ENCODE results near the gene RELN.

The RELN gene

GRCh38 chr7:103777440-103777839 lies 212.0 kb downstream of the RELN start:
- DNase-seq, result no peak

GRCh38 chr7:103773726-103774125 lies 215.7 kb downstream of the RELN start:
- no peak for DNase-seq

DNA sequence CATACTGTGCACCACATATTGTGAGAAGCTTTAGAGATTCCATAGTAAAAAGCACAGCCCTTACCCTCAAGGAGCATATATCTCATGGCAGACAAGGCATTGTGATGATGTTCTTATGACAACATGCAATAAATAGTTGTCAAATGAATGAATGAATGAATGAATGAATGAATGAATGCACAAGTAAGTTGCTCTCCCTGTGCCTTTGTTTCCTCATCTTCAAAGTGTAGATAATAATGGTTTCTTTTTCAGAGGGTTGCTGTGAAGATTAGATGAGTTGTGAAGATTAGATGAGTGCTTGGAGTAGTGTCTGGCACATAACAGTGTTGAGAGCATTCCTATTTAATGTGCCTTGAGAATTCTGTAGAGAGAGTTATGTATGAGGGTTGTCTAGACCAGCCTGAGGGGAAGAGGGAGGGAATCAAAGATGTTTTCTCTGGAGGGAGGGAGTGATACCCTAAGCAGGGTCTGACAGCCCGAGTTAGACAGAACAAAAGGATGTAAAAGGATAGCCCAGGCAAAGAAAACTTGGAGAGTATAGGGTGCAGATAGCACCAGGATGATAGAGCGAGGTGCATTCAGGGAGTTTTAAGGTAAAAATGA lies 217.2 kb downstream of the RELN start:
- no peak for DNase-seq

- no peak for DNase-seq
These were observed 218.2 kb downstream of the RELN start for GRCh38 chr7:103771294-103771693.

GRCh38 chr7:103766660-103767059 lies 222.8 kb downstream of the RELN start:
- no peak for DNase-seq

GRCh38 chr7:103765901-103766300 lies 223.6 kb downstream of the RELN start:
- DNase-seq, result no peak

GRCh38 chr7:103764901-103765300 lies 224.6 kb downstream of the RELN start:
- no peak for DNase-seq

DNA sequence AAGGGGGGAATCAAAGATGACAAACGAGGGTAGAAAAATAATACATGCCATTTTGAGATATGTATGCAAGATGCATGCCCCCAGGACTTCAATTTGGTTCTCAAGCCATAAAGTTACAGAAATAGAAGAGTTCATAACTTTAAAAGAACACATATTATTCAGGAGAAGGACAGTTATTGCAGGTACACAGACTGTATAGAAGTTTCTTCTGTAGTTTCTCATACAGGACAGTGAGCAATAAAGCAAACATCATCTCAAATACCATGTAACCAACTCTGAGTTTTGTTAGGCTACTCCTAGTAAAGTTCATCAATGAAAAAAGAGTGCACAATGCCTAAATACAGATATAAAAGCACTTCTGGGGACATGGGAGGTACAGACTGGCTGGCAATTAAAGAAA lies 226.6 kb downstream of the RELN start:
- DNase-seq, result no peak

- DNase-seq, result no peak
These were observed 227.2 kb downstream of the RELN start for GRCh38 chr7:103762065-103762760.

DNA sequence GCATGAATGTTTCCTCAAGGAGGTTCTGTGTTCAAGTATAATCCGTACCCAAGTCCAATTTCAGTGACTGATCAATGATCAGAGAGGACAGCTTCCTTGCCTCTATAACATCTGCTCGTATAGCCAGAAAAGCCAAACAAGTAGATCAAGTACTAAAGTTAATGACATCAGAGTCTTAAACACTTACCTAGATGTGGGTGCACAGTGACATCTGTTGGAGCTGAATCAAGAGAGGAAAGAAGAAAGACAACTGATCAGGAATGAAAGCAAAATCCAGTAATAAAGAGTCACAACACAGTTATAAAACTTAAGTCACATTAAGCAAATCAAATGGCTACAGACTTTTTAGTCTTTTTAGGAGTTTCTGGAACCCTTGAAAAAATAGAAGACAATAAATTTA lies 236.5 kb downstream of the RELN start:
- DNase-seq, result no peak

DNA sequence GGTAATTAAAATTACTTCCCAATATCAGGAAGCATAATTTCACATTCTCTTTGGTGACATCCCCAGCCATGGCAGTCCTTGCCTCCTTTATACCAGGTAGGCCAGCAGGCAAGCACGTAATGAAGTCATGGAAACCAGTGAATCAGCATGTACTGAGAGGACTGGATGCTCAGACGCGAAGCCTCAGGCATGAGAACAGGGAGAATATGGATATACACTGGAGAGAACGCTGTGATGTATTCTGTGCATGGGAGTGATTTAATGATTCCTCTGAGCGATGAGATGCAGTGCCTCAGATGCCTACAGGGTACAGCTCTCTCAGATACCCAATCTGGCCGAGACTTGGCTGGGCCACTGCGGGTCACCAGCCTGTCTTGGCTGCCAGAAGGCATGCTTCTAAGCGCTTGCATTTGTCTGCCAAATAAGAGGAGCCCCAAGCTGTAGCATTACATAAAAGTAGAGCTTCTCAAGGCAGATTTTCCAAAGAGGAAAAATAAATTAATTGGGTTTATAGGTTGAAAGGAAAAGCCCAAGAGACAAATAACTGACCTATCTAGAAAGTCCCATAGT lies 238.1 kb downstream of the RELN start:
- no peak for DNase-seq

GRCh38 chr7:103748680-103749079 lies 240.8 kb downstream of the RELN start:
- DNase-seq, result no peak

GRCh38 chr7:103735377-103735776 lies 254.1 kb downstream of the RELN start:
- no peak for DNase-seq

DNA sequence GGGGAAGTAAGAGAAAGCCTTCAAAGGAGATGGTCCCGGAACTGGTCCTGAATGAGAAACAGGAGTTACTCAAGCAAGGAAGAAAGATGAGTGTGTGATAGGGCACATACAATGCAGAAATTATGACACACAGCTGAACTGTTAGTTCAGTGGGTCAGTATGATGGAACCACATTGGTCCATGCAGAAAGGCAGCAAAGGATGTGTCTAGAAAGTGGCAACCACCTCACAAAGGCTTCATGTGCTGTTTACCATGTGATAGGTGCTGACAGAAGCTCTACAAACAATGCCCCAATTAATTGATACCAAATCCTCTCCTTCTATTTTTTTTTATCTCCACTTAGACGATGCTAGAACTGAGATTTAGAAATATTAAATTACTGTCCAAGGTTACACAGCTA lies 258.3 kb downstream of the RELN start:
- DNase-seq, result no peak

GRCh38 chr7:103729026-103729425 lies 260.4 kb downstream of the RELN start:
- DNase-seq, result no peak

GRCh38 chr7:103727982-103728610 lies 261.4 kb downstream of the RELN start:
- DNase-seq, result no peak

DNA sequence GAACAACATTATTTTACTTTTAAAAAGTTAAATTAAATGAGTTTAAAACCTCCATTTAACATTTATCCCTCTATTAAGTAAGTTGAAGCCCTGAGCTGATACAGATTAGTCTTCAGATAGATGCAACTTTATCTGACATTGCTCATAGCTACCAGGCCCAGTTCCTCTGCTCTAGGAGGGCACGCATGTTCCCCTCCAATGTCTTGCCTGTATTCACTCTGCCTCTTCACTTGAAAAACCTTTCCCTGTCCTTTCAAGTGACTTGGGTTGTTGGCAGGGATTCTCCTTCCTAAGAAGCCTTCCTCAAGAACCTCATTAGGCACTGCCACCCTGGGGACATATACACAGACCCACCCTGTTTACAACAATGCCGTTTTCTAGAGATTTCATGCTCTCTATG lies 270.4 kb downstream of the RELN start:
- no peak for DNase-seq

DNA sequence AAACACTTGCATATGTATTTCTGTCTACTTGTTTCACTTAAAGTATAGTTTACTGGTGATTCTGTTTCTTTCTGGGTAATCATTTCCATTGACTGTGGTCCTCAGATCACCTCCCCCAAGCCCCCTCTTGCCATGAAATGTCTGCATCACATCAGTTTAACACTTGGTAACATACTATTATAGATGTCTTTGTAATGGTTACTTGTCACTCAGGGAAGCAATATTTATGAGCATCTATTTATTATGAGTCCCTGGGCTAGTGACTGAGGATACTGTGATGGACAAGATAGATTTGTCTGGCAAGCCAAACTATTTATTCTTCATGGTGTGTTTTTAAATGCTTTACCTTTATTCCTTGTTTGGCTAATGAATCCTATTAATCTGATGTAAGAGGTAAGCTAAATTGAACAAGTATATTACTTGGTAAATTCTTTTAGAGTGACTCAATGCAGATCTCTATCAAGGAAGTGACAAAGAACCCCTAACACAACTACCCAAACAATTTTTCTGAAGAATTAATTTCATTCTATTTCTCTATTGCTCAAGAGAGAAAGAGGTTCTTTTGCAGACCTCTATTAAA lies 270.9 kb downstream of the RELN start:
- DNase-seq, result no peak

GRCh38 chr7:103717574-103717973 lies 271.9 kb downstream of the RELN start:
- no peak for DNase-seq

DNA sequence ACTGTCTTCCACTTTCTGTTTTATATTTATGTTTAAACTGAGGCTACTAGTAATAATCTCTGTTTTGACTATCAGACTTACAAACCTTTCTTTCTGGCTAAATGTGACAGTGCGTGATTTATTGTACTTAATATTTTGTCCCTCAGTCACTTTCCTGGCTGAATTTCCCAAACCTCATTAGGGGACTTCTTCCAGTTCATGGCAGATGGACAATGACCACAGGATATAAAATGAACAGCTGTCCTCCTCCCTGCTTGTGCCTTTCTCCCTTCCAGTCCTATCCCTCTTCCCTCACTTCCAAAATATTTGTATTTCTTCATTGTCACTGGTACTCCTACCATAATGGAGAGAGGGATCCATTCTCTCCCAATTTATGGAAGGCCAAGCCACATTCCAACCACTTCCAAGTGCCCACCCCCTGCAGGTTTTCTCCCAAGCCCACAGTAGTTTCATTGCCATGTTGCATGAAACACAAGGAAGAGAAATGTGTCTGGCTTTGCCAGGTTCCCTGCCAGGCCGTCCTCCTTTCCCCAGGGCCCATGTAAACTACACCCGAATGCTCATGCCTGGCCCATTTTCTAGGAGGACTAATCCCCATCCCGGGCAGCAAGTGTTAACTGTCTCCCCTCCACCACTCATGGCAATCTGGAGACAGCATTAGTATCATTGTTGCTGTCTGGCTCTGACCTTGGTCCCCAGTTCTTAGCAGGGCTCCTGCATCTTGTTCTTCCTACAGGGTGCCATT lies 273.9 kb downstream of the RELN start:
- no peak for DNase-seq

- DNase-seq, result no peak
These were observed 275.0 kb downstream of the RELN start for GRCh38 chr7:103714376-103714927.

DNA sequence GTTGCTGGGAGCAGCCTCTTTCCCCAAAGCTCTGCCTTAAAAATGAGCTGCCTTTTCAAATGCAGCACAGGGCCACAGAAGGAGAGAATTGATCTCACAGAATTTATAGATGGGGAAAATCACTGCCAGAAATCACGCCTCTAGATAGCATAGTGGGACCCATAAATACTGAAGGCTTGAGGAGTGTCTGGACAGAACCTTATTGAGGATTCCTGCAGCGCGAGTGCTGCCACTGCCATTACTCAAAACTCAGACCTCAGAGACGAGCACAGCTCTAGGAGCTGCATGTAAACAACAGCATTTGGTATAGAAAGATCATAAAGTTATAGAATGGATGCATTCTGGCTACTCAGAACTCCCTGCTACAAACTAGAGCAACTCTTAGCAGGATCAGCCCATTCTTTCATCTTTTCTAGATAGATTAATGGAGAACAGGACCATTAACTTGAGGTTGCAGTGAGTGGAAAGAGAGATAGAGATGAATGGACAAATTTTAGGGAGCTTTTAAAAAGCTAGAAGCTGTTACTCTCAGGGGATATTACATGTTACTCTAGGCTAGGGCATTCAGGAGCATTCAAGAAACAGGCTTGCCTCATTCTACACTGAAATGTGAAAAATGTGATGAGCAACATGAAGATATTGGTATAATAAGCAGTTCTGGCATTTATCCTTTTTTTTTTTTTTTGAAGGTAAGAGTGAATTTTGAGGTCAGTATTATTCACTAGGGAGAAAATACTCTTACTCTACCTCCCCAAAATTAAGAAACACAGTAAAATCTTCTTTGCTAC lies 276.3 kb downstream of the RELN start:
- no peak for DNase-seq
